IMR-90 (cell line): Measurements from ENCODE around the gene DHRS7C. TPM values are rescaled to one million over a fixed set of nuclear protein-coding genes. Genes with fewer than 3 reads are reported as not detected.

Experiments
- ATAC-seq: fragments of 200-7000 bp; cut with Tn5 transposase; 2 replicates; pipeline ENCODE4 v1.9.1; 2020; ENCODE audit warnings: low read depth, mild to moderate bottlenecking, moderate library complexity
- BruUV-seq: library from RNA; stranded (reverse); fragments of 400-500 nt; replicated peaks from 2 replicates; lab custom pipeline; 2021; lab: Mats Ljungman, UMichigan
- CTCF ChIA-PET: fragments of 300-600 bp; formaldehyde crosslinking; extraction: SDS; loops from one replicate; lab custom pipeline; 2021; ENCODE audit warnings: antibody characterized with exemption; lab: Yijun Ruan, JAX
- POLR2A ChIA-PET: fragments of 300-600 bp; sonication (Branson Sonifier 250); formaldehyde crosslinking; loops from one replicate; lab custom pipeline; 2022; ENCODE audit warnings: antibody characterized with exemption; ENCODE audit not compliant: unreplicated experiment; lab: Charles Lee
- DNase-seq: peaks from one replicate; pipeline ENCODE4 v3.0.0; 2013
- H2AFZ ChIP-seq: replicated peaks from 2 replicates; pipeline ENCODE3; 2013; ENCODE audit warnings: low read length, mild to moderate bottlenecking; ENCODE audit not compliant: poor library complexity
- H2AK5ac ChIP-seq: 2 replicates; pipeline ENCODE4 v1.6.1; 2013; ENCODE audit warnings: low read depth, low read length, inconsistent platforms
- H2AK9ac ChIP-seq: replicated peaks from 2 replicates; pipeline ENCODE3; 2013; ENCODE audit warnings: mild to moderate bottlenecking, low read depth, low read length, moderate library complexity; ENCODE audit not compliant: poor library complexity
- H2BK120ac ChIP-seq: 2 replicates; pipeline ENCODE4 v1.6.1; 2013; ENCODE audit warnings: low read depth, low read length, inconsistent platforms
- H2BK15ac ChIP-seq: 3 replicates; pipeline ENCODE4 v1.6.1; 2013; ENCODE audit warnings: low read depth, low read length, inconsistent platforms
- H2BK20ac ChIP-seq: 2 replicates; pipeline ENCODE4 v1.6.1; 2013; ENCODE audit warnings: low read depth, mild to moderate bottlenecking, inconsistent platforms, low read length, moderate library complexity
- H2BK5ac ChIP-seq: 2 replicates; pipeline ENCODE4 v1.6.1; 2013; ENCODE audit warnings: mild to moderate bottlenecking, low read depth, low read length, inconsistent platforms; ENCODE audit not compliant: poor library complexity, severe bottlenecking
- H3K14ac ChIP-seq: replicated peaks from 2 replicates; pipeline ENCODE4 v1.6.1; 2013; ENCODE audit warnings: low read depth, low read length, inconsistent platforms
- H3K18ac ChIP-seq: 2 replicates; pipeline ENCODE4 v1.6.1; 2013; ENCODE audit warnings: low read depth, low read length, control low read depth
- H3K23ac ChIP-seq: 2 replicates; pipeline ENCODE4 v1.6.1; 2013; ENCODE audit warnings: low read depth, low read length, inconsistent platforms
- H3K27ac ChIP-seq: 2 replicates; pipeline ENCODE4 v1.5.1; 2013; ENCODE audit warnings: mild to moderate bottlenecking, control low read depth, low read length; ENCODE audit not compliant: insufficient read depth
- H3K27me3 ChIP-seq: 2 replicates; pipeline ENCODE4 v1.6.1; 2013; ENCODE audit warnings: low read length; ENCODE audit not compliant: control insufficient read depth, insufficient read depth
- H3K36me3 ChIP-seq: 2 replicates; pipeline ENCODE4 v1.6.1; 2013; ENCODE audit warnings: low read length, mixed read lengths; ENCODE audit not compliant: control insufficient read depth, insufficient read depth
- H3K4ac ChIP-seq: 2 replicates; pipeline ENCODE4 v1.6.1; 2013; ENCODE audit warnings: low read depth, low read length, inconsistent platforms
- H3K4me1 ChIP-seq: 2 replicates; pipeline ENCODE4 v1.6.1; 2013; ENCODE audit warnings: low read length, mixed read lengths; ENCODE audit not compliant: control insufficient read depth, insufficient read depth
- H3K4me2 ChIP-seq: 2 replicates; pipeline ENCODE4 v1.6.1; 2013; ENCODE audit warnings: low read depth, mild to moderate bottlenecking, control low read depth, low read length, moderate library complexity
- H3K4me3 ChIP-seq: 2 replicates; pipeline ENCODE4 v1.5.1; 2013; ENCODE audit warnings: low read depth, mild to moderate bottlenecking, control low read depth, low read length, moderate library complexity; ENCODE audit not compliant: insufficient read depth
- H3K56ac ChIP-seq: 2 replicates; pipeline ENCODE4 v1.6.1; 2013; ENCODE audit warnings: low read length, inconsistent platforms; ENCODE audit not compliant: insufficient read depth; ENCODE audit errors: extremely low read depth
- H3K79me1 ChIP-seq, 2 experiments: 2 replicates each; pipeline ENCODE4 v1.6.1; 2013; ENCODE audit warnings: low read length in 2 of 2, inconsistent platforms in 1 of 2, low read depth in 1 of 2
- H3K9ac ChIP-seq: 2 replicates; pipeline ENCODE4 v1.6.1; 2013; ENCODE audit warnings: low read depth, low read length, control low read depth
- H3K9me1 ChIP-seq: 2 replicates; pipeline ENCODE4 v1.6.1; 2013; ENCODE audit warnings: low read length, inconsistent platforms; ENCODE audit not compliant: insufficient read depth
- H3K9me3 ChIP-seq: 2 replicates; pipeline ENCODE4 v1.6.1; 2013; ENCODE audit warnings: low read length; ENCODE audit not compliant: control insufficient read depth, insufficient read depth
- H4K20me1 ChIP-seq: 2 replicates; pipeline ENCODE4 v1.6.1; 2013; ENCODE audit warnings: low read length, inconsistent platforms; ENCODE audit not compliant: insufficient read depth
- H4K5ac ChIP-seq: 2 replicates; pipeline ENCODE4 v1.6.1; 2013; ENCODE audit warnings: mild to moderate bottlenecking, low read depth, low read length, control low read depth
- H4K8ac ChIP-seq, 2 experiments: 2 replicates each; pipeline ENCODE4 v1.6.1; 2013; ENCODE audit warnings: low read depth in 2 of 2, low read length in 2 of 2, control low read depth in 1 of 2, inconsistent platforms in 1 of 2
- H4K91ac ChIP-seq: 2 replicates; pipeline ENCODE4 v1.6.1; 2013; ENCODE audit warnings: low read depth, low read length, inconsistent platforms; ENCODE audit not compliant: insufficient read depth
- BHLHE40 ChIP-seq: fragments of 150-350 bp; IDR thresholded peaks from 2 replicates; pipeline ENCODE4 v1.6.1; 2016; ENCODE audit warnings: mild to moderate bottlenecking, low read depth, low read length
- CEBPB ChIP-seq: IDR thresholded peaks from 2 replicates; pipeline ENCODE4 v1.6.1; 2012; ENCODE audit warnings: low read depth, low read length, improper control_type of control experiment
- CHD1 ChIP-seq: IDR thresholded peaks from 2 replicates; pipeline ENCODE4 v1.6.1; 2012; ENCODE audit warnings: low read depth, low read length, improper control_type of control experiment
- CTCF ChIP-seq: conservative IDR thresholded peaks from 2 replicates; pipeline ENCODE4 v1.5.1; 2012; ENCODE audit warnings: mild to moderate bottlenecking, low read depth, low read length, improper control_type of control experiment
- ELK1 ChIP-seq: fragments of 150-350 bp; IDR thresholded peaks from 2 replicates; pipeline ENCODE4 v1.6.1; 2016; ENCODE audit warnings: low read depth, mild to moderate bottlenecking, low read length, moderate library complexity, borderline replicate concordance
- FOS ChIP-seq: fragments of 150-350 bp; IDR thresholded peaks from 2 replicates; pipeline ENCODE4 v1.6.1; 2016; ENCODE audit warnings: low read depth, low read length
- MAFK ChIP-seq: IDR thresholded peaks from 2 replicates; pipeline ENCODE4 v1.6.1; 2012; ENCODE audit warnings: low read depth, low read length, improper control_type of control experiment
- MAZ ChIP-seq: IDR thresholded peaks from 2 replicates; pipeline ENCODE4 v1.6.1; 2012; ENCODE audit warnings: low read depth, mild to moderate bottlenecking, low read length, improper control_type of control experiment, moderate library complexity, borderline replicate concordance
- MXI1 ChIP-seq: IDR thresholded peaks from 2 replicates; pipeline ENCODE4 v1.6.1; 2012; ENCODE audit warnings: low read depth, mild to moderate bottlenecking, low read length, moderate library complexity, borderline replicate concordance
- NFE2L2 ChIP-seq: fragments of 150-350 bp; IDR thresholded peaks from 2 replicates; pipeline ENCODE4 v1.6.1; 2016; ENCODE audit warnings: low read depth, mild to moderate bottlenecking, low read length
- POLR2A ChIP-seq: IDR thresholded peaks from 2 replicates; pipeline ENCODE4 v1.6.1; 2012; ENCODE audit warnings: mild to moderate bottlenecking, low read depth, low read length
- RAD21 ChIP-seq: IDR thresholded peaks from 2 replicates; pipeline ENCODE4 v1.6.1; 2012; ENCODE audit warnings: low read length, improper control_type of control experiment
- RFX5 ChIP-seq: IDR thresholded peaks from 2 replicates; pipeline ENCODE4 v1.8.0; 2012; ENCODE audit warnings: low read depth, mild to moderate bottlenecking, low read length, moderate library complexity
- SMC3 ChIP-seq: fragments of 150-350 bp; IDR thresholded peaks from 2 replicates; pipeline ENCODE4 v1.6.1; 2016; ENCODE audit warnings: low read depth, mild to moderate bottlenecking, antibody characterized with exemption, low read length, moderate library complexity
- USF2 ChIP-seq: fragments of 150-350 bp; IDR thresholded peaks from 2 replicates; pipeline ENCODE4 v1.6.1; 2017; ENCODE audit warnings: mild to moderate bottlenecking, antibody characterized with exemption, low read length, low read depth
- WGBS, 2 experiments: methylation state at CpG; one replicate each; pipeline versions ENCODE4 v1.1.5 to v1.1.7; 2013; ENCODE audit warnings: missing lambda C conversion rate in 2 of 2; ENCODE audit not compliant: insufficient read length in 1 of 2; ENCODE audit errors: extremely low coverage in 2 of 2; 5-methylcytosine and 5-hydroxymethylcytosine counted together
- dilution Hi-C: fragments of 300-500 bp; cut with HindIII; formaldehyde crosslinking; loops from one replicate; pipeline ENCODE4 v1.14.3; 2018; ENCODE audit warnings: low sequenced_read_pairs; ENCODE audit not compliant: unreplicated experiment
- in situ Hi-C: fragments of 300-500 bp; cut with MboI; formaldehyde crosslinking; loops from 3 replicates; pipeline ENCODE4 v1.14.3; 2019; ENCODE audit warnings: low sequenced_read_pairs, inconsistent platforms, mixed read lengths
- intact Hi-C: fragments of 100-400 bp; cut with micrococcal nuclease; formaldehyde crosslinking; loops from 2 replicates; pipeline ENCODE4 v1.10.0; 2022
- polyA plus RNA-seq, 3 experiments: library from polyadenylated mRNA; depleted of rRNA; stranded (reverse); fragments of >200 nt; gene quantifications; 2 replicates each; pipeline ENCODE4 v1.2.3, GENCODE V29; 2012; ENCODE audit warnings: low replicate concordance in 1 of 3
- total RNA-seq: library from RNA; depleted of rRNA; stranded (reverse); fragments of >200 nt; gene quantifications from 2 replicates; pipeline ENCODE4 v1.2.3, GENCODE V29; 2012

Gene DHRS7C
- total and polyA plus RNA-seq, 2 of the 4 experiments (the other 2 are of a cell fraction), result not detected

GRCh38 chr17:9805769-9806168, 14.4 kb upstream of the DHRS7C start:
- no peak overlapping the region for H3K18ac ChIP-seq
- no TSS peak for BruUV-seq
- H3K4ac ChIP-seq, result no peak overlapping the region
- no peak overlapping the region for H3K23ac ChIP-seq
- ATAC-seq (no peak), DNase-seq (no peak)
- no peak overlapping the region for H2AFZ ChIP-seq
- no peaks in the 10 kb centered on the region for H3K79me1 ChIP-seq
- H3K4me3 ChIP-seq, result no peak overlapping the region
- H3K9me1 ChIP-seq, result no peaks in the 10 kb centered on the region
- H3K4me1 ChIP-seq, result no peaks in the 10 kb centered on the region
- no peak overlapping the region for H4K8ac ChIP-seq
- no peak overlapping the region for H2AK9ac ChIP-seq
- H3K36me3 ChIP-seq, result no peaks in the 10 kb centered on the region
- no peak overlapping the region for H3K4me2 ChIP-seq
- H4K91ac ChIP-seq, result no peak overlapping the region
- H2BK120ac ChIP-seq, result no peak overlapping the region
- H2AK5ac ChIP-seq, result no peak overlapping the region
- intact Hi-C loops (no loop called here), dilution Hi-C loops (no loop called here), in situ Hi-C loops (no loop called here)
- POLR2A ChIA-PET, result no interaction called here
- no peak overlapping the region for H4K5ac ChIP-seq
- peaks cover 4% of the 10 kb centered on the region; the same call in 1 of the 2 replicates for H3K9me3 ChIP-seq
- no peak for TF ChIP-seq RAD21
- no peak for TF ChIP-seq BHLHE40
- no peak for TF ChIP-seq MXI1
- TF ChIP-seq NFE2L2, result no peak
- TF ChIP-seq USF2, result no peak
- TF ChIP-seq SMC3, result no peak
- no peak for TF ChIP-seq CHD1
- TF ChIP-seq ELK1, result no peak
- TF ChIP-seq POLR2A, result no peak
- no peak for TF ChIP-seq MAZ
- no peak for TF ChIP-seq MAFK
- no peak for TF ChIP-seq RFX5
- TF ChIP-seq FOS, result no peak
- TF ChIP-seq CEBPB, result no peak
- TF ChIP-seq CTCF, result no peak
- H3K27me3 ChIP-seq, result no peaks in the 10 kb centered on the region
- H4K20me1 ChIP-seq, result no peaks in the 10 kb centered on the region
- H3K9ac ChIP-seq, result no peak overlapping the region
- H3K14ac ChIP-seq, result no peak overlapping the region
- CTCF ChIA-PET, result no interaction called here
- H2BK20ac ChIP-seq, result no peak overlapping the region
- no peak overlapping the region for H3K27ac ChIP-seq
- no peak overlapping the region for H2BK15ac ChIP-seq
- WGBS, 2 experiments, result 34% methylated on average over 4 of the region's 4 CpGs; no CpG with 5 or more reads in 1 of the 2 experiments
- H3K56ac ChIP-seq, result no peak overlapping the region
- no peak overlapping the region for H2BK5ac ChIP-seq
